Lung microvascular endothelial cell (primary cell): ENCODE measurements around the gene SDCCAG8. TPM values are rescaled to one million over a fixed set of nuclear protein-coding genes. Genes with fewer than 3 reads are reported as not detected.

ENCODE experiments used
- DNase-seq, 2 donors: peaks; one replicate each; pipeline versions ENCODE4 v3.0.0 to v3.0.0-alpha.2; 2010; ENCODE audit warnings: low read depth in 2 of 2
- total RNA-seq: library from RNA; depleted of rRNA; stranded (reverse); fragments of >200 nt; gene quantifications from 2 replicates; pipeline ENCODE4 v1.2.1, GENCODE V29; 2014

SDCCAG8 gene
- total RNA-seq, 1 donor from 2014 or later, result 34.3 TPM

GRCh38 chr1:243281672-243282071, 25.8 kb downstream of the SDCCAG8 start:
- DNase-seq, result no peak

GRCh38 chr1:243286409-243287122, 30.7 kb downstream of the SDCCAG8 start:
- DNase-seq, result peak; percentile 47 to 50

GRCh38 chr1:243287123-243287460, 31.3 kb downstream of the SDCCAG8 start:
- peak; percentile 14 to 42 for DNase-seq

GRCh38 chr1:243287652-243288051, 31.8 kb downstream of the SDCCAG8 start:
- peak; percentile 92 to 97 for DNase-seq

GRCh38 chr1:243288062-243288461, 32.2 kb downstream of the SDCCAG8 start:
- DNase-seq, result no peak

GRCh38 chr1:243291292-243291691, 35.5 kb downstream of the SDCCAG8 start:
- DNase-seq, result no peak

GRCh38 chr1:243292117-243292516, 36.3 kb downstream of the SDCCAG8 start:
- no peak for DNase-seq

- DNase-seq, result peak in 1 of 2 donors; percentile 83
These were observed 38.3 kb downstream of the SDCCAG8 start for GRCh38 chr1:243293941-243294722.

- peak; percentile 35 to 59 for DNase-seq
These were observed 38.9 kb downstream of the SDCCAG8 start for GRCh38 chr1:243294723-243295121.

GRCh38 chr1:243299069-243299468, 43.2 kb downstream of the SDCCAG8 start:
- no peak for DNase-seq

- DNase-seq, result no peak
These were observed 45.2 kb downstream of the SDCCAG8 start for GRCh38 chr1:243301059-243301458.

- no peak for DNase-seq
These were observed 56.0 kb downstream of the SDCCAG8 start for GRCh38 chr1:243311809-243312208.

- DNase-seq, result no peak
These were observed 57.3 kb downstream of the SDCCAG8 start for GRCh38 chr1:243312952-243313634.

GRCh38 chr1:243313635-243314536, 58.0 kb downstream of the SDCCAG8 start:
- DNase-seq, result no peak

GRCh38 chr1:243315455-243315854, 59.6 kb downstream of the SDCCAG8 start:
- no peak for DNase-seq

GRCh38 chr1:243315893-243316292, 60.1 kb downstream of the SDCCAG8 start:
- no peak for DNase-seq

- no peak for DNase-seq
These were observed 60.6 kb downstream of the SDCCAG8 start for GRCh38 chr1:243316366-243316989.

GRCh38 chr1:243320224-243320623, 64.4 kb downstream of the SDCCAG8 start:
- no peak for DNase-seq

- no peak for DNase-seq
These were observed 66.5 kb downstream of the SDCCAG8 start for GRCh38 chr1:243322326-243322725.

GRCh38 chr1:243323491-243323890, 67.7 kb downstream of the SDCCAG8 start:
- peak; percentile 23 to 60 for DNase-seq
